Mesendoderm (in vitro differentiated cells): Measurements from ENCODE around the gene PRR33.

Source experiments
- DNase-seq: peaks from one replicate; pipeline ENCODE4 v3.0.0; 2013
- H2AK5ac ChIP-seq: 2 replicates; pipeline ENCODE4 v1.6.1; 2013; ENCODE audit warnings: low read length, inconsistent platforms
- H2BK120ac ChIP-seq: 2 replicates; pipeline ENCODE4 v1.6.1; 2013; ENCODE audit warnings: low read depth, mild to moderate bottlenecking, low read length, moderate library complexity, mixed read lengths
- H2BK15ac ChIP-seq: replicated peaks from 2 replicates; pipeline ENCODE4 v1.6.1; 2013; ENCODE audit warnings: low read depth, mild to moderate bottlenecking, moderate library complexity
- H2BK5ac ChIP-seq: 2 replicates; pipeline ENCODE4 v1.6.1; 2013; ENCODE audit warnings: low read length, inconsistent platforms
- H3K18ac ChIP-seq: 2 replicates; pipeline ENCODE4 v1.6.1; 2013; ENCODE audit warnings: mild to moderate bottlenecking, low read length, mixed read lengths
- H3K23ac ChIP-seq: one replicate; pipeline ENCODE4 v1.6.1; 2013; ENCODE audit warnings: low read length
- H3K27ac ChIP-seq: 2 replicates; pipeline ENCODE4 v1.5.1; 2013; ENCODE audit warnings: low read depth, mild to moderate bottlenecking, inconsistent platforms, low read length, moderate library complexity
- H3K27me3 ChIP-seq: 2 replicates; pipeline ENCODE4 v1.6.1; 2013; ENCODE audit warnings: low read length, control low read depth, mild to moderate bottlenecking, inconsistent platforms; ENCODE audit not compliant: insufficient read depth, poor library complexity
- H3K36me3 ChIP-seq: 2 replicates; pipeline ENCODE4 v1.6.1; 2013; ENCODE audit warnings: low read length, inconsistent platforms; ENCODE audit not compliant: control insufficient read depth, insufficient read depth
- H3K4ac ChIP-seq: one replicate; pipeline ENCODE4 v1.6.1; 2013; ENCODE audit warnings: low read depth, mild to moderate bottlenecking, low read length, moderate library complexity
- H3K4me1 ChIP-seq: 2 replicates; pipeline ENCODE4 v1.6.1; 2013; ENCODE audit warnings: low read depth, low read length, inconsistent platforms; ENCODE audit not compliant: control insufficient read depth
- H3K4me2 ChIP-seq: 2 replicates; pipeline ENCODE4 v1.6.1; 2013; ENCODE audit warnings: low read length
- H3K4me3 ChIP-seq: 2 replicates; pipeline ENCODE4 v1.5.1; 2013; ENCODE audit warnings: mild to moderate bottlenecking, low read length
- H3K56ac ChIP-seq: one replicate; pipeline ENCODE4 v1.6.1; 2013; ENCODE audit warnings: low read length
- H3K79me1 ChIP-seq: 2 replicates; pipeline ENCODE4 v1.6.1; 2013; ENCODE audit warnings: low read length, inconsistent platforms
- H3K79me2 ChIP-seq: 2 replicates; pipeline ENCODE4 v1.6.1; 2013; ENCODE audit warnings: mild to moderate bottlenecking, low read length; ENCODE audit not compliant: control insufficient read depth, insufficient read depth
- H3K9ac ChIP-seq: 2 replicates; pipeline ENCODE4 v1.6.1; 2013; ENCODE audit warnings: low read length, inconsistent platforms
- H4K5ac ChIP-seq: one replicate; pipeline ENCODE4 v1.6.1; 2013; ENCODE audit warnings: low read length
- H4K8ac ChIP-seq: one replicate; pipeline ENCODE4 v1.6.1; 2013; ENCODE audit warnings: low read depth, mild to moderate bottlenecking, control low read depth, low read length, moderate library complexity
- WGBS: extraction: QIAGEN DNeasy Blood & Tissue Kit; methylation state at CpG from one replicate; pipeline ENCODE4 v1.1.7; 2013; ENCODE audit warnings: low lambda C conversion rate, missing lambda C conversion rate; ENCODE audit not compliant: insufficient coverage; ENCODE audit errors: extremely low coverage; 5-methylcytosine and 5-hydroxymethylcytosine counted together

PRR33 gene

DNA sequence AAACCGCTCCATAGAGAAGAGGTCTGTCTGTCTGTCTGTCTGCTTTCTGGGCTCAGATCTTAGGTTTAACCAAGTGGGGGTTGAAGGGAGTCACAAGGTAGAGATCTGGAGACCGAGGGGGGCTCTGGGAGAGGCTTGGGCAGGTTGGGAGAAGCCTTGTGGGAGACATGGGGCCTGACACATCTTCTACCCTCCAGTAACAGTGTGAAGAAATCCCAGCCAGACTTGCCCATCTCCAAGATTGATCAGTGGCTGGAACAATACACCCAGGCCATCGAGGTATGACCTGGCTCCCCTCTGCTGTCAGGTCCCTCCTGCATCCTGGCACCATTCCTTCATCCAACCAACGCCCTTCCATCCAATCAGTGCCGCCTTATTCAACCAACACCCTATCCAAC lies 7.4 kb downstream of the PRR33 start:
- Histone ChIP-seq H3K27me3 (no peaks in the 10 kb centered on the region), H3K9ac (no peak overlapping the region), H4K8ac (no peak overlapping the region), H3K79me1 (no peaks in the 10 kb centered on the region), H3K56ac (no peak overlapping the region), H3K18ac (no peak overlapping the region), H2BK15ac (no peak overlapping the region), H2BK120ac (no peak overlapping the region), H3K4ac (no peak overlapping the region), H3K79me2 (no peaks in the 10 kb centered on the region), H2BK5ac (no peak overlapping the region), H3K27ac (no peak overlapping the region), H3K4me1 (no peaks in the 10 kb centered on the region), H3K36me3 (no peaks in the 10 kb centered on the region), H4K5ac (no peak overlapping the region), H2AK5ac (no peak overlapping the region), H3K4me3 (no peak overlapping the region), H3K4me2 (no peak overlapping the region), H3K23ac (no peak overlapping the region)
- no CpG with 5 or more reads among the region's 5 CpGs for WGBS
- DNase-seq, result no peak

GRCh38 chr11:1883346-1884302 lies 8.1 kb downstream of the PRR33 start:
- H3K27me3 ChIP-seq, result no peaks in the 10 kb centered on the region
- no peak overlapping the region for H3K9ac ChIP-seq
- H3K23ac ChIP-seq, result no peak overlapping the region
- no peak overlapping the region for H3K18ac ChIP-seq
- H2AK5ac ChIP-seq, result no peak overlapping the region
- no peak overlapping the region for H2BK120ac ChIP-seq
- H3K56ac ChIP-seq, result no peak overlapping the region
- H3K4me2 ChIP-seq, result no peak overlapping the region
- no peaks in the 10 kb centered on the region for H3K36me3 ChIP-seq
- H4K5ac ChIP-seq, result no peak overlapping the region
- H3K4me1 ChIP-seq, result no peaks in the 10 kb centered on the region
- no peak overlapping the region for H4K8ac ChIP-seq
- H3K4ac ChIP-seq, result no peak overlapping the region
- no peak overlapping the region for H2BK15ac ChIP-seq
- no peaks in the 10 kb centered on the region for H3K79me2 ChIP-seq
- H3K27ac ChIP-seq, result no peak overlapping the region
- no peak overlapping the region for H2BK5ac ChIP-seq
- H3K4me3 ChIP-seq, result no peak overlapping the region
- WGBS, result no CpG with 5 or more reads among the region's 14 CpGs
- H3K79me1 ChIP-seq, result no peaks in the 10 kb centered on the region
- DNase-seq, result no peak

DNA sequence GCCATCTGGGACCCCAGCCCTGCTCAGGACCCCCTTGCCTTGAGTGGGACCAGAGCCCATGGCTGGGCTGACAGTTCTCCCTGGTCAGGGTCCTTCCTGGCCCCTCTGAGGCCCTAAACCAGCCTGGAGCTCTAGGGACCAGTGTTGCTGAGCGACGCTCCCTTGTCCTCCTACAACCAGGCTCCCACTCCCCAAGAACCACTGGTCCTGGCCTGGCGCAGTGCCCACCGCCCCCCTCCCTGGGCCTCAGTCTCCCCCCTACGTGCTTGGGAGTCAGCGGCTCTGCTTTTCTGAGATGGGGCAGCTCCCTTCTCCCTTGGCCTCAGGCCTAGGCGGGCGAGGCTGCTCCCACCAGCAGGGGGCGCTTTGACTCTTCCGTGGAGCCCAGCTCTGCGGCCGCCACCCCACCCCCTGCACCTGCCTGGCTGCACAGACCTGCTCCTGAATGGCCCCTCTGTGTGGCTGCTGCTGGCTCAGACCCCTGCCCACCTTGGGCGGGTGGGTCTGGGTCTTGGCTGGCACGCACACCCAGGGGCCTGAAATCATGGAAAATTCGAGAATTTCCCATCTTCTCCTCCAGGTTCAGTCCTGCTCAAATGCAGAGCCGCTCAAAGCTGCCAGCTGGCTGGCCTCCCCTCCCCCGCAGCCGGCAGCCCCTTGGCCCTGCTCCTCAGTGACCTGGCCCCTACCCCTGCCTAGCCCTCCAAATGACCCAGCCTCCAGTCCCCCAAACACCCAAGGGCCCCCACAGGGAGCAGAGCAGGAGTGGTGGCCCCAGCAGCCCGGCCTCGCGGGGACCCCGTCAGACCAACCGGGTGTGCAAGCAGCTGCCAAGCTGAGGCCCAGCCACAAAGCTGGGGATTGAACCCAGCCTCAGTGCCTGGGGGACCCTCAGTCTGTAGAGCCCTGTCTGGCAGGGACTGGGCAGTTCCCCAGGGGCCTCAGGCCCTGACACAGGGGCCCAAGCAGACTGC lies 9.1 kb downstream of the PRR33 start:
- H3K9ac ChIP-seq, result no peak overlapping the region
- no peaks in the 10 kb centered on the region for H3K79me2 ChIP-seq
- H2AK5ac ChIP-seq, result no peak overlapping the region
- H3K4me3 ChIP-seq, result no peak overlapping the region
- no peak overlapping the region for H3K4me2 ChIP-seq
- H3K79me1 ChIP-seq, result no peaks in the 10 kb centered on the region
- no peaks in the 10 kb centered on the region for H3K4me1 ChIP-seq
- H3K27me3 ChIP-seq, result no peaks in the 10 kb centered on the region
- no peak overlapping the region for H4K8ac ChIP-seq
- no peak overlapping the region for H3K18ac ChIP-seq
- no peak overlapping the region for H3K4ac ChIP-seq
- no peaks in the 10 kb centered on the region for H3K36me3 ChIP-seq
- no peak overlapping the region for H2BK120ac ChIP-seq
- no peak overlapping the region for H3K56ac ChIP-seq
- no peak overlapping the region for H2BK5ac ChIP-seq
- no CpG with 5 or more reads among the region's 23 CpGs for WGBS
- DNase-seq, result peak; percentile 77
- no peak overlapping the region for H3K23ac ChIP-seq
- no peak overlapping the region for H4K5ac ChIP-seq
- H3K27ac ChIP-seq, result no peak overlapping the region
- no peak overlapping the region for H2BK15ac ChIP-seq

- no peaks in the 10 kb centered on the region for H3K79me1 ChIP-seq
- no peak overlapping the region for H3K23ac ChIP-seq
- no peaks in the 10 kb centered on the region for H3K27me3 ChIP-seq
- H2AK5ac ChIP-seq, result no peak overlapping the region
- no peak overlapping the region for H3K4me2 ChIP-seq
- no peaks in the 10 kb centered on the region for H3K4me1 ChIP-seq
- no peak overlapping the region for H3K4me3 ChIP-seq
- no peak for DNase-seq
- no peak overlapping the region for H3K27ac ChIP-seq
- H3K36me3 ChIP-seq, result no peaks in the 10 kb centered on the region
- H2BK15ac ChIP-seq, result no peak overlapping the region
- no CpG with 5 or more reads among the region's 43 CpGs for WGBS
- H3K79me2 ChIP-seq, result no peaks in the 10 kb centered on the region
- H4K5ac ChIP-seq, result no peak overlapping the region
- H3K4ac ChIP-seq, result no peak overlapping the region
- H3K9ac ChIP-seq, result no peak overlapping the region
- no peak overlapping the region for H3K18ac ChIP-seq
- H4K8ac ChIP-seq, result no peak overlapping the region
- H3K56ac ChIP-seq, result no peak overlapping the region
- H2BK120ac ChIP-seq, result no peak overlapping the region
- H2BK5ac ChIP-seq, result no peak overlapping the region
Measured at GRCh38 chr11:1881442-1882264, 10.0 kb downstream of the PRR33 start.

DNA sequence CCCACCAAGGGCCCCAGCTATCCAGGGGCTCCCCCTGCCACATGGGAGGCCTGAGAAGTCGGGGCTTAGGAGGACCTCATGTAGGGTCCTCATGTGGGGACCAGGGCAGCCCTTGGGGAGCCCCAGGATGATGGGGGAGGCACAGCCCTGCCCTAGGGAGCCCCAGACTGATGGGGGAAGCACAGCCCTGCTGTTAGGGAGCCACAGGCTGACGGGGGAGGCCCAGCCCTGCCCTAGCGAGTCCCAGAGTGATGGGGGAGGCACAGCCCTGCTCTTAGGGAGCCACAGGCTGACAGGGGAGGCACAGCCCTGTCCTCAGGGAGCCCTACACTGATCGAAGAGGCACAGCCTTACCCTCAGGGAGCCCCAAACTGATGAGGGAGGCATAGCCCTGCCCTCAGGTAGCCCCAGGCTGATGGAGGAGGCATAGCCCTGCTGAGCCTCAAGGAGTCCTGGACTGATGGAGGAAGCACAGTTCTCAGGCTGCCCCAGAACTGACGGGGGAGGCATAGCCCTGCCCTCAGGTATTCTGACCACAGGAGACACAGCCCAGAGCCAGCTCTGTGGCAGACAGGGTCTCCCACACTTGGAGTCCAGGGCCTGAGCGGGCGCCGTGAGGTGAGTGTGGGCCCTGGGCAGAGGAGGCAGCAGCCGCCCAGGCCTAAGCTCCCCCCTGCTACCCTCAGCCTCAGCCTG lies 10.8 kb downstream of the PRR33 start:
- Histone ChIP-seq H3K36me3 (no peaks in the 10 kb centered on the region), H3K79me2 (no peaks in the 10 kb centered on the region), H2BK5ac (no peak overlapping the region), H3K4me1 (no peaks in the 10 kb centered on the region), H3K9ac (no peak overlapping the region), H3K4me2 (no peak overlapping the region), H2BK120ac (no peak overlapping the region), H3K4ac (no peak overlapping the region), H3K27ac (no peak overlapping the region), H3K27me3 (no peaks in the 10 kb centered on the region), H3K18ac (no peak overlapping the region), H2AK5ac (no peak overlapping the region), H4K8ac (no peak overlapping the region), H3K23ac (no peak overlapping the region), H3K4me3 (no peak overlapping the region), H2BK15ac (no peak overlapping the region), H3K56ac (no peak overlapping the region), H3K79me1 (no peaks in the 10 kb centered on the region), H4K5ac (no peak overlapping the region)
- no peak for DNase-seq
- WGBS, result no CpG with 5 or more reads among the region's 9 CpGs
